GM19025 (cell line): Measurements from ENCODE around the gene CYLC1.

Source experiments
- ATAC-seq: cut with Tn5 transposase; IDR thresholded peaks from one replicate; pipeline ENCODE4 v1.9.1; 2021; ENCODE audit warnings: mild to moderate bottlenecking, low read depth, moderate library complexity; ENCODE audit not compliant: unreplicated experiment

The CYLC1 gene, protein sequence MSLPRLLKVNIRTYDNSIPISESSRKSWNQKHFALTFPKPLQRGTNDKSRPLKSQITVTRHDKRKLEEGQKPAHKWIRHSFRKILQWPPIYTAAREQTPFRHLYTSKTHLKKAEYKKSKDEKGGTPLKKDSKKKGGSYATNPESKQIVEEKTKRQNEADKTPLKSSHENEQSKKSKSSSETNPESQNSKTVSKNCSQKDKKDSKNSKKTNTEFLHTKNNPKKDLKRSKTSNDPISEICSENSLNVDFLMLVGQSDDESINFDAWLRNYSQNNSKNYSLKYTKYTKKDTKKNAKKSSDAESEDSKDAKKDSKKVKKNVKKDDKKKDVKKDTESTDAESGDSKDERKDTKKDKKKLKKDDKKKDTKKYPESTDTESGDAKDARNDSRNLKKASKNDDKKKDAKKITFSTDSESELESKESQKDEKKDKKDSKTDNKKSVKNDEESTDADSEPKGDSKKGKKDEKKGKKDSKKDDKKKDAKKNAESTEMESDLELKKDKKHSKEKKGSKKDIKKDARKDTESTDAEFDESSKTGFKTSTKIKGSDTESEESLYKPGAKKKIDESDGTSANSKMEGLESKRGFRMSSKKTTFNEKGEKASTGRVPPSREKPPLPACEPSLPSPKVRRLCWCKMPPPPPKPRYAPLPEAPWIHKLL

GRCh38 chrX:83860846-83861245 lies at the start of gene CYLC1:
TSS of gene CYLC1 (plus strand) at chrX:83861146. CDS start at chrX:83861183, 37 bp downstream.
- no peak for ATAC-seq

DNA sequence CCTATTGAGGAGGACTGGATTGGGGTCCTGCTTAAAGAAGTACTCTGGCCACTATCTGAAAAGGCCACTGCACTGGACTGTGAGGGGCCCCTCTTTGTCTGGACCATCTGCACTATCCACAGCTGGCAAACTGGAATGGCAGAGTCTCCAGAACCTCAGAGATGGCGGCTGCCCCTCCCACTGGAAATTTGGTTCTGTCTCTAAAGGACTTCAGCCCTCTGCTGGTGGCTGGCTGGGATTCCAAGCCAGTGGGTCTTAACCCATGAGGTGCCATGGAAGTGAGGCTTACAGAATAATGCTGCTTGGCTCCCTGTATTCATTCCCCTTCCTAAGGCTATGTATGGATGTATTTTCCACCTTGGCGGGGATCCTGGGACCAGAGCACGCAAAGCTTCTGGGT lies 41.6 kb upstream of the CYLC1 start:
- ATAC-seq, result no peak

DNA sequence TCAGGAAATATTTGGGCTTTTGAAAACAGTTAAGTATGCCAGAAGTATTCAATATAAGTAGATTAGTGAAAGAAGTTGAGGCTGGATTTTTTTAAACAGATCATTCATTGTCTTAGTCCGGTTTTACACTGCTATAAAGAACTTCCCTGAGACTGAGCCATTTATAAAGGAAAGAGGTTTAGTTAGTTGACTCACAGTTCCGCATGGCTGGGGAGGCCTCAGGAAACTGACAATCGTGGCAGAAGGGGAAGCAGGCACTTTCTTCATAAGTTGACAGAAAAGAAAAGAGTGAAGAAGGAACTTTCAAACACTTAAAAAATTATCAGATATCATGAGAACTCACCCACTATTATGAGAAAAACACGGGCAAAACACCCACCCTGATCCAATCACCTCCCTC lies 31.1 kb upstream of the CYLC1 start:
- ATAC-seq, result no peak

DNA sequence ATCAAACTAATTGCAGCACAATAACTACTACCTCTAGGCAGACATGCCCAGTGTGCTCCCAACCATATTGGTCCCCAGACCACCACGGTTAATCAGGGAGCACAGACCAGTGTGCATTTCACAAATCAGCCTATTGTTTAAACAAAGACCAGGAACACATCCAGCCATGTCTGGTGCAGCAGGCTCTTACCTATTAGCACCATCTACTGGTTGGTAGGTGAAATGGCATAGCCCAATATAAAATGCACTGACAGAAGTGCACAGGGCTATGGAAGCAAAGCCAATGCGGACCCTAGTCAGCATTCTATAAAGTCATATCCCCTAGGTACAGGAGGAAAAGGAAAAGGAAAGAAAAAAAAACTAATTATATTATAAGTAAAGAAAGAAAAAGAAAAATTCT lies 15.5 kb upstream of the CYLC1 start:
- peak; percentile 72 for ATAC-seq

DNA sequence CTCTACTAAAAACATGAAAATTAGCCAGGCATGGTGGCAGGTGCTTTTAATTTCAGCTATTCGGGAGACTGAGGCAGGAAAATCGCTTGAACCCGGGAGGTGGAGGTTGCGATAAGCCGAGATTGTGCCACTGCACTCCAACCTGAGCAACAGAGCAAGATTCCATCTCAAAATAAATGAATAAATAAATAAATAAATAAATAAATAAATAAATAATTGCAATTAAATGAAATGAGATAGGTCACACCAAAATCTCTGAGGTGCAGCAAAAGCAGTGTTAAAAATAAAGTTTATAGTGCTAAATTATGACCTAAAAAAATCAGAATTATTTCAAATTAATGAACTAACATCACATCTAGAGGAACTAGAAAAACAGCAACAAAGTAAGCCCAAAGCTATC lies 13.6 kb upstream of the CYLC1 start:
- no peak for ATAC-seq

DNA sequence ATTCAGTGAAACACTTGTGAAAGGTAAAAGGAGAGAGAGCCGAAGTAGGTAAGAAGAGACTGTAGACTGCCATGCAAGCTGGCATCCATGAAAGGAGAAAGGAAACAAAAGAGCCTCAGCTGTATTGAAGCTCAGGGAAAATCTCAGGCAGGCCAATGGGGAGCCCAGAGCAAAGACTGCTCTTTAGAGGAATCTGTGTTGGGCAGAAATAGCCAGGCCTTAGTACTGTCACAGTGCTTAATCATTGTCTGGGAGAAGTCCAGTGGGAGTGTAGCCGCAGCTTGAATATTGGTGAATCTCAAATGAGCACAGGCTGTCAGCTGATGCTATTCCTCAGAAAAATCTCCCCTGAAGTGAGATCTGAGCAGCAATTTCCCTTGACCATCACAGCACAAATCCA lies 27.6 kb downstream of the CYLC1 start:
- ATAC-seq, result no peak

GRCh38 chrX:83892433-83892832 lies 31.5 kb downstream of the CYLC1 start:
- ATAC-seq, result no peak

DNA sequence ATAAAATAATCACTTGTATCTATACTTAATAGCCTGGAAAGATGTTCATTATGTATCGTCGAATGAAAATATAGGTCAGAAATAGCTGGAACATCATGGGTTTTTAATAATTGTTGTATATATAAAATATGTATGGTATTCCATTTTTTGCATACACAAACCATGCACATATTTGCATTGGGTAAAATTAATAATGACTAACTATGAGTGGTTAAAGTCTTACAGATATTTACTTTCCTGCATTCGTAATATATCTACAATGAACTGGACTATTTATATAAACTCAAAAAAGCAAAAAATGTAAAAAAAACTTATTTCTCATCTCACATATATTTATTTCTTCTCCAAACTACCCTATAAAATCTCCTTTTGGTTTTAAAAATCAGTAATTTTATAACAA lies 46.0 kb downstream of the CYLC1 start:
- ATAC-seq, result no peak

DNA sequence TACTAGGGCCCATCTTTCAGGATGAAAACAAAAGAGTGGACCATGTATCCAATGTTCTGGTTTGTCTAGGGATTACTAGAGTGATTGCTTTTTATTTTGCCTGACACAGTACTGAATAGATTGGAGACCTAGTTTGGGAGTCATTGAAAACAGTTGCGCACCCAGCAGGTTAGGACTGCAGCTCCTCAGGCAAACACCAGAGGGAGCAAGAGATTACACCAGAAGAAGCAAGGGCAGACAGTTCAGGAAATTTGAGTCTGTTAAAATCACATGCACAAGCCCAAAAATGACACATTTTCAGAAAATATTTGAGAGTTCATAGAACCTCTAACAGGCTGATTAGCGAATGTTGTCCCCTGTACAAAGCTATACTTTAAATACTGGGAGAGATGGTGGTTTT lies 55.6 kb downstream of the CYLC1 start:
- ATAC-seq, result no peak

- ATAC-seq, result no peak
Measured at GRCh38 chrX:83934220-83934619, 73.3 kb downstream of the CYLC1 start.
